Measurements from ENCODE around the gene KRT82.

KRT82 gene

GRCh38 chr12:52371716-52372115 lies 34.4 kb downstream of the KRT82 start:
- ChIA-PET POLR2A (no interaction called here), CTCF (interaction anchor here (1.1 to 3.3 kb wide), 5 partner anchors 10 to 510 kb away, joined by 4 to 13 read pairs (median 8); no protein-coding TSS in a partner anchor)
- TF ChIP-seq FOXM1 (IDR thresholded peaks at IDR 0.05; ENCODE audit: borderline replicate concordance) (no peak), ZNF384 (IDR thresholded peaks at IDR 0.05) (no peak), L3MBTL2 (conservative IDR thresholded peaks at IDR 0.05) (no peak)
- no peak for DNase-seq (ENCODE audit: extremely low spot score)

- ChIA-PET POLR2A (no interaction called here), CTCF (interaction anchor here (0.5 to 3.3 kb wide), 4 partner anchors 9 to 500 kb away, joined by 3 to 13 read pairs (median 6); no protein-coding TSS in a partner anchor)
- TF ChIP-seq NFRKB (IDR thresholded peaks at IDR 0.05) (no peak), CTBP1 (IDR thresholded peaks at IDR 0.05; ENCODE audit: borderline replicate concordance) (no peak), FOXM1 (IDR thresholded peaks at IDR 0.05; ENCODE audit: borderline replicate concordance) (no peak), L3MBTL2 (conservative IDR thresholded peaks at IDR 0.05) (no peak), ELF4 (IDR thresholded peaks at IDR 0.05) (no peak), ARNT (IDR thresholded peaks at IDR 0.05) (no peak), FOXA1 (IDR thresholded peaks at IDR 0.05) (no peak), LEF1 (IDR thresholded peaks at IDR 0.05; ENCODE audit: borderline replicate concordance) (no peak), SP1 (IDR thresholded peaks at IDR 0.05) (no peak), SUZ12 (IDR thresholded peaks at IDR 0.05) (no peak), FOXK2 (IDR thresholded peaks at IDR 0.05) (no peak), BHLHE40 (IDR thresholded peaks at IDR 0.05; ENCODE audit: borderline replicate concordance) (no peak), TARDBP (IDR thresholded peaks at IDR 0.05) (no peak), ZNF384 (IDR thresholded peaks at IDR 0.05) (no peak), HDGF (IDR thresholded peaks at IDR 0.05; ENCODE audit: borderline replicate concordance) (no peak)
- TF ChIP-seq, protein P1, sequence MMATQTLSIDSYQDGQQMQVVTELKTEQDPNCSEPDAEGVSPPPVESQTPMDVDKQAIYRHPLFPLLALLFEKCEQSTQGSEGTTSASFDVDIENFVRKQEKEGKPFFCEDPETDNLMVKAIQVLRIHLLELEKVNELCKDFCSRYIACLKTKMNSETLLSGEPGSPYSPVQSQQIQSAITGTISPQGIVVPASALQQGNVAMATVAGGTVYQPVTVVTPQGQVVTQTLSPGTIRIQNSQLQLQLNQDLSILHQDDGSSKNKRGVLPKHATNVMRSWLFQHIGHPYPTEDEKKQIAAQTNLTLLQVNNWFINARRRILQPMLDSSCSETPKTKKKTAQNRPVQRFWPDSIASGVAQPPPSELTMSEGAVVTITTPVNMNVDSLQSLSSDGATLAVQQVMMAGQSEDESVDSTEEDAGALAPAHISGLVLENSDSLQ (IDR thresholded peaks at IDR 0.05), result no peak
- no peak for DNase-seq (ENCODE audit: extremely low spot score)
Observed at GRCh38 chr12:52370926-52371608, 35.1 kb downstream of the KRT82 start.

- TF ChIP-seq TARDBP (IDR thresholded peaks at IDR 0.05), result no peak
- no peak for TF ChIP-seq FOXK2 (IDR thresholded peaks at IDR 0.05)
- TF ChIP-seq BHLHE40 (IDR thresholded peaks at IDR 0.05; ENCODE audit: borderline replicate concordance), result no peak
- no peak for TF ChIP-seq HDGF (IDR thresholded peaks at IDR 0.05; ENCODE audit: borderline replicate concordance)
- no peak for TF ChIP-seq ARNT (IDR thresholded peaks at IDR 0.05)
- no peak for TF ChIP-seq LEF1 (IDR thresholded peaks at IDR 0.05; ENCODE audit: borderline replicate concordance)
- no peak for TF ChIP-seq FOXA1 (IDR thresholded peaks at IDR 0.05)
- no peak for TF ChIP-seq FOXM1 (IDR thresholded peaks at IDR 0.05; ENCODE audit: borderline replicate concordance)
- no peak for TF ChIP-seq ELF4 (IDR thresholded peaks at IDR 0.05)
- TF ChIP-seq CTBP1 (IDR thresholded peaks at IDR 0.05; ENCODE audit: borderline replicate concordance), result no peak
- no peak for TF ChIP-seq ZNF384 (IDR thresholded peaks at IDR 0.05)
- TF ChIP-seq NFRKB (IDR thresholded peaks at IDR 0.05), result no peak
- no peak for TF ChIP-seq SP1 (IDR thresholded peaks at IDR 0.05)
- no peak for TF ChIP-seq SUZ12 (IDR thresholded peaks at IDR 0.05)
- TF ChIP-seq, protein P1 (IDR thresholded peaks at IDR 0.05), result no peak
- TF ChIP-seq L3MBTL2 (conservative IDR thresholded peaks at IDR 0.05), result no peak
- ChIA-PET POLR2A (no interaction called here), CTCF (interaction anchor here (0.7 to 3.3 kb wide), 5 partner anchors 8 to 509 kb away, joined by 3 to 13 read pairs (median 5); no protein-coding TSS in a partner anchor)
- DNase-seq (ENCODE audit: extremely low spot score), result no peak
Observed at GRCh38 chr12:52369809-52370208, 36.3 kb downstream of the KRT82 start.

- no peak for TF ChIP-seq FOXM1 (IDR thresholded peaks at IDR 0.05; ENCODE audit: borderline replicate concordance)
- no peak for TF ChIP-seq SP1 (IDR thresholded peaks at IDR 0.05)
- TF ChIP-seq ELF4 (IDR thresholded peaks at IDR 0.05), result no peak
- TF ChIP-seq HDGF (IDR thresholded peaks at IDR 0.05; ENCODE audit: borderline replicate concordance), result no peak
- TF ChIP-seq CTBP1 (IDR thresholded peaks at IDR 0.05; ENCODE audit: borderline replicate concordance), result no peak
- TF ChIP-seq LEF1 (IDR thresholded peaks at IDR 0.05; ENCODE audit: borderline replicate concordance), result no peak
- no peak for TF ChIP-seq ZNF384 (IDR thresholded peaks at IDR 0.05)
- TF ChIP-seq FOXK2 (IDR thresholded peaks at IDR 0.05), result no peak
- no peak for TF ChIP-seq ARNT (IDR thresholded peaks at IDR 0.05)
- TF ChIP-seq TARDBP (IDR thresholded peaks at IDR 0.05), result no peak
- TF ChIP-seq BHLHE40 (IDR thresholded peaks at IDR 0.05; ENCODE audit: borderline replicate concordance), result no peak
- no peak for TF ChIP-seq NFRKB (IDR thresholded peaks at IDR 0.05)
- TF ChIP-seq, protein P1 (IDR thresholded peaks at IDR 0.05), result no peak
- TF ChIP-seq SUZ12 (IDR thresholded peaks at IDR 0.05), result no peak
- no peak for TF ChIP-seq FOXA1 (IDR thresholded peaks at IDR 0.05)
- DNase-seq (ENCODE audit: extremely low spot score), result no peak
- POLR2A ChIA-PET, result no interaction called here
- CTCF ChIA-PET, result interaction anchor here (0.7 to 2.1 kb wide), 5 partner anchors 11 to 510 kb away, joined by 3 to 10 read pairs (median 4); no protein-coding TSS in a partner anchor
Observed at GRCh38 chr12:52369211-52369610, 36.9 kb downstream of the KRT82 start.

DNA sequence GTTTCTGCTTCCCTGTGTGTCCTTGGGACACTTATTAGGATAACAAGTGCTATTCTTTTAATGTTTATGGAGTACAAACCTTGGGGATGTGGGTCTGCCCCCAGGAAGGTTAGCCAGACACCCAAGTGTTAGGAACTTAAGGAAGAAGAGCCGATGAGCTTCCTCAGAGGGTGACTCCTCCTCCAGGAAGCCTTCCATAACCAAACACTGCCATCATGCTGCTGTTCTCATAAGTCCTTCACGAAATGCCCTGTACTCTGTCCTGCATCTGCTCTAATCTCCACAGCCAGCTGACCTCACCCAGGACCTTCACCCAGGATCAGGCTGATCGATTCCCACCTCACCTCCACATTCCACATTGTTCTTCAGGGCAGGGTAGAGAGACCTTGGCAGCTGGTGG lies 37.6 kb downstream of the KRT82 start:
- DNase-seq (ENCODE audit: extremely low spot score), result no peak
- TF ChIP-seq, protein P1 (IDR thresholded peaks at IDR 0.05), result no peak
- TF ChIP-seq ELF4 (IDR thresholded peaks at IDR 0.05) (no peak), SUZ12 (IDR thresholded peaks at IDR 0.05) (no peak), ARNT (IDR thresholded peaks at IDR 0.05) (no peak), ZNF384 (IDR thresholded peaks at IDR 0.05) (no peak), BHLHE40 (IDR thresholded peaks at IDR 0.05; ENCODE audit: borderline replicate concordance) (no peak), CTBP1 (IDR thresholded peaks at IDR 0.05; ENCODE audit: borderline replicate concordance) (no peak), L3MBTL2 (conservative IDR thresholded peaks at IDR 0.05) (no peak), HDGF (IDR thresholded peaks at IDR 0.05; ENCODE audit: borderline replicate concordance) (no peak), SP1 (IDR thresholded peaks at IDR 0.05) (no peak)
- ChIA-PET CTCF (interaction anchor here (0.5 to 2.1 kb wide), 5 partner anchors 89 to 516 kb away, joined by 3 to 10 read pairs (median 3); no protein-coding TSS in a partner anchor), POLR2A (no interaction called here)
